NCI-H2171 treated with DMSO at 0.1 percent for 48 hours (cell line): ENCODE data around the gene CAVIN3.

ENCODE experiments used
- DNase-seq: peaks from one replicate; lab custom pipeline; 2025; lab: John Stamatoyannopoulos, UW

CAVIN3 gene

DNA sequence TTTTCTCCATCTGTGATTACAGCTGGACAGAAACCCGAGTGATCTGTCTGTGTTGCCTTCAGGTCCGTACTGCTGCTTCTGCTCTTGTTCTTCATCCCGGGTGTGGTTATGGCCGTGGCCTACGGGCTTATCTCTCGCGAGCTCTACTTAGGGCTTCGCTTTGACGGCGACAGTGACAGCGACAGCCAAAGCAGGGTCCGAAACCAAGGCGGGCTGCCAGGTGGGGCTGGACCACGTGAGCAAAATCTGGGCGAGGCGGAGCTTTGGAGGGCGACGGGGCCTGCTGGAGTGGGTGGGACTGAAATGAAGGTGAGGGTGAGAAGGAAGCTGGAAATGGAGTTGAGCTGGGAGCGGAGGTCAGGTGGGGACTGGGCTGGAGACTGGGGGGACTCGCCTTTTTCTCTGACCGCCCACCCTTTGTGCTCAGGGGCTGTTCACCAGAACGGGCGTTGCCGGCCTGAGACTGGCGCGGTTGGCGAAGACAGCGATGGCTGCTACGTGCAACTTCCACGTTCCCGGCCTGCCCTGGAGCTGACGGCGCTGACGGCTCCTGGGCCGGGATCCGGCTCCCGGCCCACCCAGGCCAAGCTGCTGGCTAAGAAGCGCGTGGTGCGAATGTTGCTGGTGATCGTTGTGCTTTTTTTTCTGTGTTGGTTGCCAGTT is 49.6 kb downstream of the CAVIN3 start:
- DNase-seq = no peak

DNA sequence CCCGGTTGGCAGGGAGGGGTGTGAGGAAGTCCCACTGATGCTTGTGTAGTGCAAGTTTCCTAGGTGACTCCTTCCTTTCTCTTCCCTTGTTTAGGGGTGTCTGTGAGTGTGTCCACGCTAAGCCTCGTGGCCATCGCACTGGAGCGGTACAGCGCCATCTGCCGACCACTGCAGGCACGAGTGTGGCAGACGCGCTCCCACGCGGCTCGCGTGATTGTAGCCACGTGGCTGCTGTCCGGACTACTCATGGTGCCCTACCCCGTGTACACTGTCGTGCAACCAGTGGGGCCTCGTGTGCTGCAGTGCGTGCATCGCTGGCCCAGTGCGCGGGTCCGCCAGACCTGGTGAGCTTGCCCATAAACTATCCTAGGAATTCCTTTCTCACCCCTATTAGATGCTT is 50.3 kb downstream of the CAVIN3 start:
- DNase-seq = no peak
